ENCODE results near the gene ABCB1. TPM values are rescaled to one million over a fixed set of nuclear protein-coding genes. Genes with fewer than 3 reads are reported as not detected.

Gene ABCB1
- total RNA-seq, 6 experiments from 2014 or later = 29.4 to 68.5 (median 51.0) TPM

GRCh38 chr7:87475359-87476178 lies 125.1 kb downstream of the ABCB1 start, which contains the start of gene ABCB4:
Gene ABCB4 (minus strand): TSS chr7:87475680. CDS start chr7:87475465, 215 bp downstream.
- peaks cover 0 to 3% (median 0%) of the 10 kb centered on the region in 4 donors for H3K36me3 ChIP-seq
- peaks cover 0 to 24% (median 9%) of the 10 kb centered on the region in 4 donors for H3K4me1 ChIP-seq
- DNase-seq (peak; percentile 71 to 82 (median 80)), ATAC-seq (peak; percentile 60 to 87 (median 82))
- H3K4me3 ChIP-seq = peak within 1 kb of the TSS; percentile 62 to 79 (median 71)
- intact Hi-C loops (cut with DNase I) = no loop called here
- H3K27ac ChIP-seq = peak within 1 kb of the TSS; percentile 67 to 84 (median 82)
- H3K27me3 ChIP-seq = no peaks in the 10 kb centered on the region
- TF ChIP-seq, protein P1, sequence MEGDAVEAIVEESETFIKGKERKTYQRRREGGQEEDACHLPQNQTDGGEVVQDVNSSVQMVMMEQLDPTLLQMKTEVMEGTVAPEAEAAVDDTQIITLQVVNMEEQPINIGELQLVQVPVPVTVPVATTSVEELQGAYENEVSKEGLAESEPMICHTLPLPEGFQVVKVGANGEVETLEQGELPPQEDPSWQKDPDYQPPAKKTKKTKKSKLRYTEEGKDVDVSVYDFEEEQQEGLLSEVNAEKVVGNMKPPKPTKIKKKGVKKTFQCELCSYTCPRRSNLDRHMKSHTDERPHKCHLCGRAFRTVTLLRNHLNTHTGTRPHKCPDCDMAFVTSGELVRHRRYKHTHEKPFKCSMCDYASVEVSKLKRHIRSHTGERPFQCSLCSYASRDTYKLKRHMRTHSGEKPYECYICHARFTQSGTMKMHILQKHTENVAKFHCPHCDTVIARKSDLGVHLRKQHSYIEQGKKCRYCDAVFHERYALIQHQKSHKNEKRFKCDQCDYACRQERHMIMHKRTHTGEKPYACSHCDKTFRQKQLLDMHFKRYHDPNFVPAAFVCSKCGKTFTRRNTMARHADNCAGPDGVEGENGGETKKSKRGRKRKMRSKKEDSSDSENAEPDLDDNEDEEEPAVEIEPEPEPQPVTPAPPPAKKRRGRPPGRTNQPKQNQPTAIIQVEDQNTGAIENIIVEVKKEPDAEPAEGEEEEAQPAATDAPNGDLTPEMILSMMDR (IDR thresholded peaks at IDR 0.05) = no peak
- peak; percentile 91 for TF ChIP-seq POLR2A (IDR thresholded peaks at IDR 0.05)
- WGBS (ENCODE audit: insufficient coverage, low coverage, low lambda C conversion rate, missing lambda C conversion rate) = 1% methylated on average over 13 of the region's 80 CpGs
- H3K9me3 ChIP-seq = no peaks in the 10 kb centered on the region

DNA sequence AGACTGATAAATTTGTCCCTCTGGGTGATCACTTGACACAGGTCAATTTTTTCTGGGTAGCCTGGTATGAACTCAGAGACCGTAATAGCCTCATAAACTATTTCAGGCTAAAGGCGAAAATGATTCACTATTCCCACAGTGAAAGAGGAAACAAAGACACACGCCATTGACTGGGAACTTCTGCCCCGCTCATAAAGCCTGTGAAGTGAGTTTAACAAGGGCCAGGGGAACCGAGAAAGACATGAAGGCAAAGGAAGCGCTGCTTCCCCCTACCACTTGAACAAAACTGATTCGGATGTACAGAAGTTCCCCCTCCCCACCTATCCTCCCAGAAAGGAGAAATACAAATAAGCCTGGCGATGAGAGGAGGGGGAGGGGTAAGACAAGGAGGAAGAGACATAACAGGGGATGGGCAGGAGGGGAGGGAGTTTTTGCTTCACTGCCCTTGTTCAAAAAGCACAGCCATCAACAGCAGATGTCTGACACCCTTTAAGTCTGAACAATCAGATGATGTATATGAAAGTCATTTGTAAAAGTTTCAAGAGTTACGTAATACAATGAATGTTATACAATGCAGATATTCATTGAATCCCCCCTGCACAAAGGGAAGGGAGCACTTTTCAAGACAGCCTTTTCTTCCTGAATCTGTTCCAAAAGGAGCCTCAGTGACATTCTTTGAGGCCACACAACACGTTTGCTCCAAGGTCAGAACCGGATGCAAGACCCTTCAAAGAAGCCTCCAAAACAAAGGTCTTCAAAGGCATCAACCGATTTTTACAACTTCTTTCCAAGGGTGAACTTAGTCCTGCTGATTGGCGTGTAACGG lies 125.9 kb downstream of the ABCB1 start:
- intact Hi-C loops (cut with DNase I) = no loop called here
- Histone ChIP-seq H3K27me3 (no peaks in the 10 kb centered on the region), H3K4me1 (peaks cover 0 to 16% (median 5%) of the 10 kb centered on the region in 4 donors), H3K9me3 (no peaks in the 10 kb centered on the region), H3K27ac (peak overlapping the region; percentile 67 to 84 (median 82)), H3K4me3 (peak overlapping the region; percentile 62 to 79 (median 71)), H3K36me3 (peaks cover 0 to 3% (median 0%) of the 10 kb centered on the region in 4 donors)
- peak; percentile 26 for TF ChIP-seq POLR2A (IDR thresholded peaks at IDR 0.05)
- TF ChIP-seq, protein P1 (IDR thresholded peaks at IDR 0.05) = no peak
- DNase-seq (no peak), ATAC-seq (peak; percentile 33 to 52 (median 44))
- 10% methylated on average over 13 of the region's 14 CpGs for WGBS (ENCODE audit: insufficient coverage, low coverage, low lambda C conversion rate, missing lambda C conversion rate)

GRCh38 chr7:87473986-87474385 lies 126.7 kb downstream of the ABCB1 start:
- intact Hi-C loops (cut with DNase I) = no loop called here
- no peaks in the 10 kb centered on the region for H3K9me3 ChIP-seq
- peak overlapping the region; percentile 62 to 79 (median 71) for H3K4me3 ChIP-seq
- peak in 2 of 4 donors; percentile 11 for ATAC-seq
- peak overlapping the region; percentile 67 to 84 (median 82) for H3K27ac ChIP-seq
- WGBS (ENCODE audit: insufficient coverage, low coverage, low lambda C conversion rate, missing lambda C conversion rate) = 18% methylated on average over 2 of the region's 2 CpGs
- DNase-seq = no peak
- no peaks in the 10 kb centered on the region for H3K27me3 ChIP-seq
- peaks cover 0 to 13% (median 4%) of the 10 kb centered on the region in 4 donors for H3K4me1 ChIP-seq
- H3K36me3 ChIP-seq = peaks cover 0 to 3% (median 0%) of the 10 kb centered on the region in 4 donors
- no peak for TF ChIP-seq POLR2A (IDR thresholded peaks at IDR 0.05)
- TF ChIP-seq, protein P1 (IDR thresholded peaks at IDR 0.05) = no peak

DNA sequence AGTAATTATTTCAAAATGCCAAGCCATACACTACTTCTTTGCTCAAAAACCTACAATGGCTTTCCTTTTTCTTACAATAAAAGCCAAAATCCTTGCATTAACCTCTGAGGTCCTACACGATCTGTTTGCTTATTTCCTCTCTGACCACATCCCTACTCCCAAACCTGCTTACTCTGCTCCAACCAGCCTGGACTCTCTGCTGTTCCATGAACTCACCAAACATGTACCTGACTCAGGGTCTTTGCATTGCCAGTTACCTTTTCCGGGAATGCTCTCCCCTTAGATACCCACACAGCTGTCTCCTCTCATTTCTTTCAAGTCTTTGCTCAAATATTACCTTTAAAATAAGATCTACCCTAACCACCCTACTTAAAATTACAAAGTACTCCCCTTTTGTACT lies 127.5 kb downstream of the ABCB1 start:
- Histone ChIP-seq H3K27ac (peak overlapping the region; percentile 29 to 84 (median 82)), H3K36me3 (peaks cover 0 to 3% (median 0%) of the 10 kb centered on the region in 4 donors), H3K9me3 (no peaks in the 10 kb centered on the region), H3K4me3 (peak overlapping the region; percentile 62 to 79 (median 71)), H3K27me3 (no peaks in the 10 kb centered on the region), H3K4me1 (peaks cover 0 to 13% (median 4%) of the 10 kb centered on the region in 4 donors)
- ATAC-seq (peak; percentile 58 to 68 (median 64)), DNase-seq (no peak)
- WGBS (ENCODE audit: insufficient coverage, low coverage, low lambda C conversion rate, missing lambda C conversion rate) = 15% methylated on average over 2 of the region's 2 CpGs
- TF ChIP-seq, protein P1 (IDR thresholded peaks at IDR 0.05) = no peak
- peak; percentile 66 for TF ChIP-seq POLR2A (IDR thresholded peaks at IDR 0.05)
- intact Hi-C loops (cut with DNase I) = no loop called here
